NCI-H1105 treated with DMSO at 0.1 percent for 48 hours (cell line): ENCODE measurements around the gene BRME1.

ENCODE experiments used
- DNase-seq: peaks from one replicate; lab custom pipeline; 2025; lab: John Stamatoyannopoulos, UW

Gene BRME1

GRCh38 chr19:13844130-13844631 is 61.7 kb downstream of the BRME1 start:
- no peak for DNase-seq

GRCh38 chr19:13843104-13843921 is 62.6 kb downstream of the BRME1 start:
- DNase-seq = peak; percentile 26

GRCh38 chr19:13842291-13843103 is 63.4 kb downstream of the BRME1 start:
- DNase-seq = no peak

GRCh38 chr19:13841962-13842290 is 64.0 kb downstream of the BRME1 start:
- DNase-seq = no peak

- DNase-seq = no peak
Measured at GRCh38 chr19:13841086-13841961, 64.6 kb downstream of the BRME1 start.

- DNase-seq = no peak
Measured at GRCh38 chr19:13840305-13841085, 65.4 kb downstream of the BRME1 start.

- DNase-seq = no peak
Measured at GRCh38 chr19:13839938-13840304, 66.0 kb downstream of the BRME1 start.

GRCh38 chr19:13839130-13839937 is 66.6 kb downstream of the BRME1 start:
- no peak for DNase-seq

GRCh38 chr19:13838435-13839129 is 67.3 kb downstream of the BRME1 start:
- DNase-seq = no peak

- DNase-seq = no peak
Measured at GRCh38 chr19:13835791-13836723, 69.9 kb downstream of the BRME1 start.

- no peak for DNase-seq
Measured at GRCh38 chr19:13834244-13835069, 71.5 kb downstream of the BRME1 start.

- DNase-seq = peak; percentile 82
Measured at GRCh38 chr19:13833330-13834243, 72.3 kb downstream of the BRME1 start.
